ENCODE results near the gene CHRM1. TPM values are rescaled to one million over a fixed set of nuclear protein-coding genes. Genes with fewer than 3 reads are reported as not detected.

CHRM1 gene
- total RNA-seq, 1 donor from 2014 or later, result not detected

- no peaks in the 10 kb centered on the region for H3K9me3 Mint-ChIP-seq
- H3K4me3 Mint-ChIP-seq, result no peak overlapping the region
- H3K4me1 Mint-ChIP-seq, result peaks cover 30% of the 10 kb centered on the region
- H3K27ac Mint-ChIP-seq (ENCODE audit: unreplicated experiment), result no peak overlapping the region
- TF ChIP-seq CTCF (conservative IDR thresholded peaks at IDR 0.05), result no peak
- H3K27me3 Mint-ChIP-seq (ENCODE audit: low read depth), result peaks cover 64% of the 10 kb centered on the region
- no peaks in the 10 kb centered on the region for H3K36me3 Mint-ChIP-seq (ENCODE audit: low read depth)
- DNase-seq (ENCODE audit: low read depth, low spot score), result no peak
Observed at GRCh38 chr11:62930157-62930556, 9.0 kb upstream of the CHRM1 start.

GRCh38 chr11:62928011-62928410, 6.8 kb upstream of the CHRM1 start:
- H3K4me3 Mint-ChIP-seq, result peak overlapping the region; percentile 11
- TF ChIP-seq CTCF (conservative IDR thresholded peaks at IDR 0.05), result no peak
- H3K9me3 Mint-ChIP-seq, result no peaks in the 10 kb centered on the region
- H3K4me1 Mint-ChIP-seq, result peaks cover 38% of the 10 kb centered on the region
- H3K36me3 Mint-ChIP-seq (ENCODE audit: low read depth), result no peaks in the 10 kb centered on the region
- no peak overlapping the region for H3K27ac Mint-ChIP-seq (ENCODE audit: unreplicated experiment)
- peaks cover 85% of the 10 kb centered on the region for H3K27me3 Mint-ChIP-seq (ENCODE audit: low read depth)
- no peak for DNase-seq (ENCODE audit: low read depth, low spot score)

- peaks cover 45% of the 10 kb centered on the region for H3K4me1 Mint-ChIP-seq
- no peak overlapping the region for H3K27ac Mint-ChIP-seq (ENCODE audit: unreplicated experiment)
- DNase-seq (ENCODE audit: low read depth, low spot score), result no peak
- no peak for TF ChIP-seq CTCF (conservative IDR thresholded peaks at IDR 0.05)
- H3K27me3 Mint-ChIP-seq (ENCODE audit: low read depth), result peaks cover 94% of the 10 kb centered on the region
- no peaks in the 10 kb centered on the region for H3K36me3 Mint-ChIP-seq (ENCODE audit: low read depth)
- no peak overlapping the region for H3K4me3 Mint-ChIP-seq
- H3K9me3 Mint-ChIP-seq, result no peaks in the 10 kb centered on the region
Observed at GRCh38 chr11:62926680-62927455, 5.7 kb upstream of the CHRM1 start.

- Mint-ChIP-seq H3K27me3 (ENCODE audit: low read depth) (peaks cover 97% of the 10 kb centered on the region), H3K4me1 (peaks cover 48% of the 10 kb centered on the region), H3K4me3 (peak overlapping the region; percentile 71), H3K27ac (ENCODE audit: unreplicated experiment) (no peak overlapping the region), H3K9me3 (no peaks in the 10 kb centered on the region), H3K36me3 (ENCODE audit: low read depth) (no peaks in the 10 kb centered on the region)
- no peak for TF ChIP-seq CTCF (conservative IDR thresholded peaks at IDR 0.05)
- DNase-seq (ENCODE audit: low read depth, low spot score), result no peak
Observed at GRCh38 chr11:62925745-62926679, 4.8 kb upstream of the CHRM1 start.

- Mint-ChIP-seq H3K4me1 (peaks cover 48% of the 10 kb centered on the region), H3K4me3 (peak overlapping the region; percentile 71), H3K27ac (ENCODE audit: unreplicated experiment) (no peak overlapping the region), H3K36me3 (ENCODE audit: low read depth) (no peaks in the 10 kb centered on the region), H3K9me3 (no peaks in the 10 kb centered on the region), H3K27me3 (ENCODE audit: low read depth) (peaks cover 95% of the 10 kb centered on the region)
- TF ChIP-seq CTCF (conservative IDR thresholded peaks at IDR 0.05), result no peak
- DNase-seq (ENCODE audit: low read depth, low spot score), result no peak
Observed at GRCh38 chr11:62925308-62925707, 4.1 kb upstream of the CHRM1 start.

Data from neural crest cell (in vitro differentiated cells).